Right lobe of liver (tissue), 6 donors: ENCODE measurements around the gene NUDT11. TPM values are rescaled to one million over a fixed set of nuclear protein-coding genes. Genes with fewer than 3 reads are reported as not detected.

Source experiments
- ATAC-seq, 4 donors: fragments of 200-7000 bp; cut with Tn5 transposase; one replicate each; pipeline ENCODE4 v1.9.1; 2020; ENCODE audit warnings: mild to moderate bottlenecking in 4 of 4, moderate library complexity in 4 of 4
- DNase-seq, 3 donors: peaks; one replicate each; pipeline ENCODE4 v3.0.0-alpha.2; 2020
- H3K27ac ChIP-seq, 3 donors: fragments of 200-600 bp; one replicate each; pipeline ENCODE4 v1.8.0; 2022
- H3K27me3 ChIP-seq, 2 donors: fragments of 200-600 bp; one replicate each; pipeline ENCODE4 v1.8.0; 2022
- H3K36me3 ChIP-seq, 4 donors: fragments of 200-600 bp; sonication (generic) in 1 of 4; one replicate each; pipeline versions ENCODE4 v1.5.1 to v1.8.0; 2017 to 2022; ENCODE audit warnings: control low read depth in 1 of 4
- H3K4me1 ChIP-seq, 4 donors: fragments of 200-600 bp; sonication (generic) in 1 of 4; one replicate each; pipeline versions ENCODE4 v1.5.1 to v1.8.0; 2017 to 2022; ENCODE audit warnings: control low read depth in 1 of 4
- H3K4me3 ChIP-seq, 3 donors: fragments of 200-600 bp; one replicate each; pipeline ENCODE4 v1.8.0; 2022
- H3K9me3 ChIP-seq, 4 donors: fragments of 200-600 bp; sonication (generic) in 1 of 4; one replicate each; pipeline versions ENCODE4 v1.5.1 to v1.8.0; 2017 to 2022; ENCODE audit warnings: control low read depth in 1 of 4
- CTCF ChIP-seq, 4 donors: fragments of 200-600 bp in 3 of 4; fragments of 450-650 bp in 1 of 4; IDR thresholded peaks; one replicate each; pipeline versions ENCODE4 v1.5.1 to v1.8.0; 2016 to 2022; ENCODE audit warnings: antibody characterized with exemption in 4 of 4, mild to moderate bottlenecking in 2 of 4
- POLR2A ChIP-seq: fragments of 450-650 bp; IDR thresholded peaks from one replicate; pipeline ENCODE4 v1.6.1; 2017; ENCODE audit warnings: antibody characterized with exemption, mild to moderate bottlenecking
- whole genome bisulfite sequencing: methylation state at CpG from one replicate; pipeline ENCODE4 v1.1.6; 2018; ENCODE audit warnings: low coverage, low lambda C conversion rate; ENCODE audit not compliant: insufficient coverage; ENCODE audit errors: missing lambda C conversion rate; 5-methylcytosine and 5-hydroxymethylcytosine counted together
- intact Hi-C, 2 donors: fragments of 100-400 bp; cut with DNase I; formaldehyde crosslinking; loops; one replicate each; pipeline versions ENCODE4 v1.11.2 to v1.14.1; 2022
- total RNA-seq, 6 experiments: library from RNA; depleted of rRNA in 2 of 6; stranded (reverse); fragments of >200 nt in 2 of 6; fragmentation: NEBNext Ultra II Directional in 3 of 6; extraction: Animal tissue kit (Norgen Biotek cat#: 25700) in 3 of 6; gene quantifications; one replicate each; pipeline versions ENCODE4 v1.1.0 to v1.2.4, GENCODE V29; 2016 to 2023
- donor health status: DM: no; HTN: yes; CAD: no.
- donor health status: DM: no; HTN: no; CAD: no.
- donor health status: DM: no; HTN: no; CAD: no.
- donor health status: DM: no; HTN: yes; CAD: no.
- donor health status: DM: no; HTN: yes; CAD: no.

NUDT11 gene
- total RNA-seq, 6 experiments from 2014 or later: not detected

GRCh38 chrX:51463322-51463721 lies 33.1 kb downstream of the NUDT11 start:
- H3K27ac ChIP-seq: no peak overlapping the region
- TF ChIP-seq POLR2A (no peak), CTCF (IDR thresholded peaks at IDR 0.05) (no peak)
- intact Hi-C loops: no loop called here
- no peaks in the 10 kb centered on the region for H3K4me1 ChIP-seq
- H3K9me3 ChIP-seq: no peaks in the 10 kb centered on the region
- H3K4me3 ChIP-seq: no peak overlapping the region
- no peak for ATAC-seq
- WGBS: 56% methylated on average over 4 of the region's 4 CpGs
- H3K27me3 ChIP-seq: peaks cover 0 to 8% of the 10 kb centered on the region in 2 donors
- no peak for DNase-seq
- no peaks in the 10 kb centered on the region for H3K36me3 ChIP-seq

GRCh38 chrX:51461053-51462044 lies 35.0 kb downstream of the NUDT11 start:
- no peak overlapping the region for H3K27ac ChIP-seq
- ATAC-seq (peak in 3 of 4 donors; percentile 39 to 59 (median 49)), DNase-seq (no peak)
- no peaks in the 10 kb centered on the region for H3K4me1 ChIP-seq
- H3K9me3 ChIP-seq: no peaks in the 10 kb centered on the region
- intact Hi-C loops: no loop called here
- no peak overlapping the region for H3K4me3 ChIP-seq
- WGBS: 24% methylated on average over 11 of the region's 15 CpGs
- TF ChIP-seq POLR2A (no peak), CTCF (IDR thresholded peaks at IDR 0.05) (peak; percentile 59 to 96 (median 92))
- no peaks in the 10 kb centered on the region for H3K36me3 ChIP-seq
- H3K27me3 ChIP-seq: peaks cover 0 to 9% of the 10 kb centered on the region in 2 donors

- peaks cover 0 to 9% of the 10 kb centered on the region in 2 donors for H3K27me3 ChIP-seq
- TF ChIP-seq CTCF (IDR thresholded peaks at IDR 0.05) (peak; percentile 18 to 40 (median 37)), POLR2A (no peak)
- intact Hi-C loops: no loop called here
- no peak overlapping the region for H3K27ac ChIP-seq
- H3K4me1 ChIP-seq: no peaks in the 10 kb centered on the region
- 0% methylated on average over 1 of the region's 1 CpG for WGBS
- no peak overlapping the region for H3K4me3 ChIP-seq
- DNase-seq: no peak
- no peaks in the 10 kb centered on the region for H3K36me3 ChIP-seq
- no peaks in the 10 kb centered on the region for H3K9me3 ChIP-seq
- no peak for ATAC-seq
Measured at GRCh38 chrX:51459125-51459524, 37.3 kb downstream of the NUDT11 start.

GRCh38 chrX:51456814-51457213 lies 39.6 kb downstream of the NUDT11 start:
- TF ChIP-seq CTCF (IDR thresholded peaks at IDR 0.05): no peak
- TF ChIP-seq POLR2A: no peak
- DNase-seq: no peak
- Histone ChIP-seq H3K27ac (no peak overlapping the region), H3K4me3 (no peak overlapping the region), H3K9me3 (no peaks in the 10 kb centered on the region), H3K36me3 (no peaks in the 10 kb centered on the region), H3K4me1 (no peaks in the 10 kb centered on the region), H3K27me3 (peaks cover 0 to 9% of the 10 kb centered on the region in 2 donors)
- WGBS: 6% methylated on average over 1 of the region's 1 CpG
- intact Hi-C loops: no loop called here
- peak in 1 of 4 donors; percentile 27 for ATAC-seq
